Colonic mucosa (tissue), 4 donors: Measurements from ENCODE around the gene SUN5. TPM values are rescaled to one million over a fixed set of nuclear protein-coding genes. Genes with fewer than 3 reads are reported as not detected.

Experiments
- DNase-seq: peaks from one replicate; pipeline ENCODE4 v3.0.0-alpha.2; 2020
- H3K27ac ChIP-seq: fragments of 200-600 bp; one replicate; pipeline ENCODE4 v1.8.0; 2021
- H3K27me3 ChIP-seq: fragments of 200-600 bp; one replicate; pipeline ENCODE4 v1.8.0; 2021
- H3K36me3 ChIP-seq: fragments of 200-600 bp; one replicate; pipeline ENCODE4 v1.8.0; 2021
- H3K4me1 ChIP-seq: fragments of 200-600 bp; one replicate; pipeline ENCODE4 v1.8.0; 2021; ENCODE audit warnings: mild to moderate bottlenecking
- H3K4me3 ChIP-seq: fragments of 200-600 bp; one replicate; pipeline ENCODE4 v1.8.0; 2021
- H3K9ac ChIP-seq, 2 donors: one replicate each; pipeline ENCODE4 v1.7.0; 2013; ENCODE audit warnings: control low read depth in 2 of 2, low read depth in 2 of 2, low read length in 2 of 2
- H3K9me3 ChIP-seq: fragments of 200-600 bp; one replicate; pipeline ENCODE4 v1.8.0; 2021
- intact Hi-C: fragments of 100-400 bp; cut with DNase I; formaldehyde crosslinking; loops from one replicate; pipeline ENCODE4 v1.14.1; 2022
- total RNA-seq, 2 donors: library from RNA; stranded (reverse); fragmentation: NEBNext Ultra II Directional in 1 of 2; extraction: Animal tissue kit (Norgen Biotek cat#: 25700) in 1 of 2; gene quantifications; one replicate each; pipeline ENCODE4 v1.2.1, GENCODE V29; 2021
- TF ChIP-seq, protein P1 (sequence below): fragments of 200-600 bp; IDR thresholded peaks from one replicate; pipeline ENCODE4 v1.8.0; 2022; ENCODE audit warnings: antibody characterized with exemption, mild to moderate bottlenecking
- donor health status: healthy.
- donor health status: DM: no; HTN: no; CAD: no.
- donor health status: DM: no; HTN: no; CAD: no.

The SUN5 gene
- total RNA-seq, 2 donors from 2014 or later: not detected

DNA sequence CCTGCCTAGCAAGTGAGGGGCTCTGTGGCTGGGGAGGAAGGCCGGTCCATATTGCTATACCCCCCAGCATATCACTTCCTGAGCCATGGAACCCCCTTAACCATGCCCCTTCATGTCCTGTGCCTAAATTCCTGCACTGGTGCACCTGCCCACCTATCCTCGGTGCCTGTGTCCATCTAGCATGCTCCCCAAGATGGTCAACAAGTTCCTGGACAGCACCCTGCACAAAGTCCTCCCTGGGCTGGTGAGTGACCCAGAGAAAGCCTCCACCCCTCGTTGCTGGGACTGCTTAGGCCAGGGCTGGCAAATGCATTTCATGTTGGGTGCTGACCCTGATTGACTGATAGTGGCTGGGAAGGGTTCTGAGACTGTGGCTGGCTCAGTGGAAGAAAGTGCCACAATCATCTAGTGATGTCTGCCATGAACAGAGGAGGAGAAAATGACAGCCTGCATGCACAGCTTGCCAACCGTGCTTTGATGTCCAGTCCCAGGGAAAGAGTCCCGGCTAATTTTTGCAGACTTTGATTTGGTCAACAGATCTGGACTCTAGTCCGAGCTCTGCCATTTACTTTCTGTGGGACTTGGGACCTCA is 30.8 kb upstream of the SUN5 start:
- Histone ChIP-seq H3K9me3 (no peaks in the 10 kb centered on the region), H3K27me3 (no peaks in the 10 kb centered on the region), H3K9ac (no peak overlapping the region), H3K4me1 (no peaks in the 10 kb centered on the region), H3K4me3 (no peak overlapping the region), H3K36me3 (no peaks in the 10 kb centered on the region), H3K27ac (no peak overlapping the region)
- intact Hi-C loops: no loop called here
- TF ChIP-seq, protein P1, sequence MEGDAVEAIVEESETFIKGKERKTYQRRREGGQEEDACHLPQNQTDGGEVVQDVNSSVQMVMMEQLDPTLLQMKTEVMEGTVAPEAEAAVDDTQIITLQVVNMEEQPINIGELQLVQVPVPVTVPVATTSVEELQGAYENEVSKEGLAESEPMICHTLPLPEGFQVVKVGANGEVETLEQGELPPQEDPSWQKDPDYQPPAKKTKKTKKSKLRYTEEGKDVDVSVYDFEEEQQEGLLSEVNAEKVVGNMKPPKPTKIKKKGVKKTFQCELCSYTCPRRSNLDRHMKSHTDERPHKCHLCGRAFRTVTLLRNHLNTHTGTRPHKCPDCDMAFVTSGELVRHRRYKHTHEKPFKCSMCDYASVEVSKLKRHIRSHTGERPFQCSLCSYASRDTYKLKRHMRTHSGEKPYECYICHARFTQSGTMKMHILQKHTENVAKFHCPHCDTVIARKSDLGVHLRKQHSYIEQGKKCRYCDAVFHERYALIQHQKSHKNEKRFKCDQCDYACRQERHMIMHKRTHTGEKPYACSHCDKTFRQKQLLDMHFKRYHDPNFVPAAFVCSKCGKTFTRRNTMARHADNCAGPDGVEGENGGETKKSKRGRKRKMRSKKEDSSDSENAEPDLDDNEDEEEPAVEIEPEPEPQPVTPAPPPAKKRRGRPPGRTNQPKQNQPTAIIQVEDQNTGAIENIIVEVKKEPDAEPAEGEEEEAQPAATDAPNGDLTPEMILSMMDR: no peak
- DNase-seq: no peak

DNA sequence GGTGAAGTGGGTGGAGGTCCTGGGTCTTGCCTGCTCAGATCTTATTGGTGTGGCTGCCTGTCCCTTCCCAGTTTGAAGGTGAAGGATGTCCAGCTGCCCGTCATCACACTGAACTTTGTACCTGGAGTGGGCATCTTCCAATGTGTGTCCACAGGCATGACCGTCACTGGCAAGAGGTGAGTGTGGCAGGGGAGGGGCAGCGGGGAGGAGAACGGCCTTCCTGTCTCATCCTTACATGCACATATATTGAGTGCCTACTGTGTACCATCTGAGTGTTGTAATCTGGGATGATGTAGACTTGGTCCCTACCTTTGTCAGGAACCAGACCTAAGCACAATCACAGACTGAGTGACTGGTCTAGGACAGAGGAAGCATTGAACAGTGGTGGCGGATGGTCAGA is 29.9 kb upstream of the SUN5 start:
- H3K36me3 ChIP-seq: no peaks in the 10 kb centered on the region
- no peak overlapping the region for H3K27ac ChIP-seq
- no peak overlapping the region for H3K4me3 ChIP-seq
- no peaks in the 10 kb centered on the region for H3K4me1 ChIP-seq
- intact Hi-C loops: no loop called here
- TF ChIP-seq, protein P1: no peak
- H3K27me3 ChIP-seq: no peaks in the 10 kb centered on the region
- H3K9me3 ChIP-seq: no peaks in the 10 kb centered on the region
- no peak for DNase-seq
- no peak overlapping the region for H3K9ac ChIP-seq

DNA sequence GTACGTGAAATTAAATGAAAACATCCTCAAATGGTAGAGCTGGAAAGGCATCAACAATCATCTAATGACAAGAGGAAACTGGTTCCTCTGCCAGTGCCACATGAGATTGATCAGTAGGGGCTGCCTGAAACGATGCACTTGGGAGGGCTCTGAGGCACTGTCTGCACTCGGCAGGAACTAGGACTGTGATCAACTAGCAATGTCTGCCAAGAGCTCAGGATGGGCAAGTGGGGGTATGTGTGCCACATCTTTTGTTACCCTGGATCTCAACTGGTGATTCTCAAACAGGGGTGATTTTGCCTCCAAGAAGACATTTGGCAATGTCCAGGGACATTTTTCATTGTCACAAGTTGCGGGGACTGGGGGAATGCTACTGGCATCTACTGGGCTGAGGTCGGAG is 29.1 kb upstream of the SUN5 start:
- no peak overlapping the region for H3K4me3 ChIP-seq
- H3K4me1 ChIP-seq: no peaks in the 10 kb centered on the region
- intact Hi-C loops: no loop called here
- H3K27ac ChIP-seq: no peak overlapping the region
- H3K36me3 ChIP-seq: no peaks in the 10 kb centered on the region
- no peaks in the 10 kb centered on the region for H3K9me3 ChIP-seq
- TF ChIP-seq, protein P1: no peak
- no peak for DNase-seq
- no peaks in the 10 kb centered on the region for H3K27me3 ChIP-seq
- H3K9ac ChIP-seq: no peak overlapping the region

DNA sequence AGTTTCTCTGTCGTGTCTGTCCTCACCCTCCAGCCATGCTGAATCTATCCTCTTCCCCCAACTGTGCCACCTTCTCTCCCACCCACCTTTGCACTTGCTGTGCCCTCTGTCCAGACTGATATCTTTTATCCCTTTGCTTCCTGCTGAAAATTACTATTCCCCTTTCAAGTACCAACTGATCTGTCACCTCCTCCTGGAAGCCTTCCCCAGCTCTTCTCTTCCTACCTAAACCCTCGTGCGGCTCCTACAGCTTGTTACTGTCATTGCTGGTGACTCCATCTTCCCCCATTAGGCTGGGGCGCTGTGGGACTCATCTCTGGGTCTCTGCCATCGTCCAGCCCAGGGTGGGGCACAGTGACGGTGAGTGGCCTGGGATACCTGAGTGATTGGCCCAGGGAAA is 28.3 kb upstream of the SUN5 start:
- no peaks in the 10 kb centered on the region for H3K36me3 ChIP-seq
- no peaks in the 10 kb centered on the region for H3K4me1 ChIP-seq
- H3K9me3 ChIP-seq: no peaks in the 10 kb centered on the region
- no peaks in the 10 kb centered on the region for H3K27me3 ChIP-seq
- intact Hi-C loops: no loop called here
- TF ChIP-seq, protein P1: no peak
- DNase-seq: no peak
- no peak overlapping the region for H3K4me3 ChIP-seq
- no peak overlapping the region for H3K27ac ChIP-seq
- no peak overlapping the region for H3K9ac ChIP-seq

- Histone ChIP-seq H3K4me3 (no peak within 1 kb of the TSS), H3K4me1 (no peaks in the 10 kb centered on the region), H3K9me3 (no peaks in the 10 kb centered on the region), H3K27me3 (no peaks in the 10 kb centered on the region), H3K27ac (no peak within 1 kb of the TSS), H3K9ac (no peak within 1 kb of the TSS), H3K36me3 (no peaks in the 10 kb centered on the region)
- intact Hi-C loops: no loop called here
- TF ChIP-seq, protein P1: no peak
- DNase-seq: no peak
Measured at GRCh38 chr20:33031531-33031930, 27.3 kb upstream of the SUN5 start, which contains the start of gene BPIFB6. Gene BPIFB6, plus strand, starts transcription at chr20:33031648. Its CDS starts 0 bp downstream, at chr20:33031648.
